GM19239 (cell line): ENCODE results near the gene GLT1D1.
A peak's percentile ranks its signal among the peaks of the same experiment; 100 is the strongest.
"Not testable (repeated sequence)": the region's sequence is repeated elsewhere in the genome, so short reads cannot be mapped to it uniquely, and the experiment has no call there.

Source experiments
- DNase-seq: peaks from one replicate; pipeline ENCODE4 v3.0.0; 2011; ENCODE audit warnings: low spot score; ENCODE audit not compliant: insufficient read length
- FAIRE-seq: peaks from 2 replicates; lab custom pipeline; 2011; peaks lifted over from hg19 to GRCh38; lab: Jason Lieb, UNC

The GLT1D1 gene

GRCh38 chr12:128852885-128853599, at the start of gene GLT1D1:
Gene GLT1D1, plus strand, starts transcription at chr12:128853478. Its CDS starts 104 bp downstream, at chr12:128853582.
- no peak for FAIRE-seq
- DNase-seq = no peak

DNA sequence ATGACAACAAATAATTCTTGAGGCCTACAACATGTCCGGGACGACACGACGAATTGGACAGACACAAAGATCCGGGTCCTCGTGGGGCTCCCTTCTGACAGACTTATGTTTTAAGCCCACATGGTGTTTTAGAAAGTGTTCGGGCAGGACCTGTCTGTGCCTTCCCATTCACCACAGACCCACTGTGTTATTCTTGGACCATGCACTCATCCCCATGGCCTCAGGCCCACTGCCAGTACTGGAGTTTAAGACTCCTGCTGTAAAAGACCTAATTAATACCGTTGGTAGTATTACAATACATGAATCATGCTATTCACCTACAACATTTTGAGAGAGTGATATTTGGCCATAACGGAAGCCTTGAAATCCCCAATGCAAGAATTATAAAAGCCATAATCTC, 49.5 kb upstream of the GLT1D1 start:
- FAIRE-seq (no peak), DNase-seq (no peak)

DNA sequence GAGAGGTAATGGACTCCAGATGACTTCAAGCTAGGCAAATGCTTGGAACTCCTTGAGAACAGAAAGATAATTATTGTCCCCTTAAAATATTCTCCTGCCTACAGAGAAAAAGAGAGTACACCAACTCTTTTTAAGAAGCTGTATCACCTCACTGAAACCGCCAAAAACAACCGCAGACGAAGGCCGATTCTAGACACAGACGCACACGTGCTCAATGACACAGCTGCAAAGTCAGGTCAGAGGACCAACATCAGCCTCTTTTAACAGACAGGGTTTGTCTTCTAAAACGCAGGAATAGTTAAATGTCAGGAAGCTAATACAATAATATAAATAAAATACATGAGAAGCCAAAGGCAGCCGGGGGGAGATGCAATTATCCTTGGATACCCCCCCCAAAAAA, 48.5 kb upstream of the GLT1D1 start:
- FAIRE-seq = no peak

GRCh38 chr12:128805406-128805805, 47.9 kb upstream of the GLT1D1 start:
- not testable (repeated sequence) for FAIRE-seq, DNase-seq

More for the DNA sequence above, 48.5 kb upstream of the GLT1D1 start:
- DNase-seq = no peak

- FAIRE-seq (no peak), DNase-seq (no peak)
These were observed 46.7 kb upstream of the GLT1D1 start for GRCh38 chr12:128806573-128806972.

GRCh38 chr12:128807161-128807724, 46.0 kb upstream of the GLT1D1 start:
- DNase-seq = no peak
- FAIRE-seq = no peak

DNA sequence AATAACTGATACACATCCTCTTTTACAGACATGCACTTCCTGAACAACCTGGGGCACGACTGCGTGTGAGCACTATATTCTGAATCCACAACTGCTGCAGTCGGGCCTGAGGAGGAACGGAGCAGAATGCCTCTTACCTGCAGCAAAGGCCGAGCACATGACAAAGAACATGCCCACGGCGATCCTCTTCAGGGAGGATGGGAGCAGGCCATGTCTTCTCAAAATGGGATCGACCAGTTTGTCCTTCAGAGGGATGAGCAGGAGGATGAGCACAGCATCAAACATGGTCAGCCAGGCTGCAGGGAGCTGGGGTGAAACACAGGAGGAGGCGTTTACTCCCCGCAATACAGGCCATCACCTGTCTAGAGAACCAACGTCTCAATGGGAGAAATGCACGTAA, 44.6 kb upstream of the GLT1D1 start:
- no peak for DNase-seq
- peak; percentile 8 for FAIRE-seq

DNA sequence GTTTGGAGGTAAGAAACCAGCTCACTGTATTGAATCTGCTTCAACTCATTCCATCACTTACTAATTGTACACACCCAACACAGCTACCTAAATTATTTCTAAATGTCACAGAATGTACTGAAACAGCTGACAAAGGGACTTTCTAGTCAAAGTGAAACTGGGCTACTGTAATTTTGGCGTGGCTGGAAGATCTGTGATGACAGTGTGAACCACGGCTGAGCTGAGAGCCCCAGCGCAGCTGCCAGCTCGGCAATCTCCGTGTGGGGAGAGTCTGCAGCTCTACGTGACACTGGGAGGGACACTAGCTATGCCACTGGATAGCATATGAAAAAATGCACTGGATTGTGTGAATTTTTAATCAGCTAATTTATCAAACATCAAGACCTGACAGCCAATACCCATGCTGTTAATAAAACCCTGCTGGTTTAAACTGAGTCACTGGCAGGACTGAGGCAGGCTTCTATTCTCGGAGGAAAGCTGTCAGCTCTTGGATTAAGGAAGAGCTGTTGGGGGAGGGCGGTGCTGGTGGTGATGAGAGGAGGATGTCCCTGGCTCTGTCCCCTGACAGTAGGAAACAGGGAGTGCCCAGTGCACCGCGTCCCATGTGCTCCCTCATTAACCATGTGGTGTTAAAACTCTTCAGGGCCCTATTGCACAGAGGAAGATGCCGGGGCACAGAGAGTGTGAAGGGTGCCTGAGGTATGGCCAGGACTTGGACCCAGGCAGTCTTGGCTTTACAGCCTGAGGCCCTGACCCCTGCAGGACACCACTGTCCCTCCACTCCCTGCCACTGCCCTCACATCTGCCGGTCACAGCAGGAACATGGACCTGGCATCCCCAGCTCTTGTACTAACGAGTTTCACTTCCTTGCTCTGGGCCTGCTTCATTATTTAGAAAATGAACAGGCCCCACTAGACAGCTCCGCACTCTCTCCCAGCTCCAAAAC, 42.8 kb upstream of the GLT1D1 start:
- no peak for DNase-seq

DNA sequence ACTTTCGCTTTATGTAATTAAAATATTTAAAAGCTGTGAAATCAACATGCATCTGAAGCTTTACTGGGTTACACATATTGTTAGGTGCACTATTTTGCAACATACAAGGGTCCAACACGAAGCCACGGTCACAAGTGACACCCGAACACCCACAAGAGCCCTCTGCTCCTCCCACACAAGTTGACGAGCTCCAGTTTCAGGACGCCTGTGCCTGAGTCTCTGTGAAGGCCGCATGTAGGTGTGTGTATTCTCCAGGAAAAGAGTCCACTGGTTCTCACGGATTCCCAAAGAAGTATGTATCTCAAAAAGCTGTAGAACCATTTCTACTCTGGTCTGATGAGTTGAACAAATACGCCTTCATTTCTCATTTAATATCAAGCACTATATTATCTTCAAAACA, 41.5 kb upstream of the GLT1D1 start:
- DNase-seq (no peak), FAIRE-seq (no peak)

More for the DNA sequence above, 42.8 kb upstream of the GLT1D1 start:
- peak; percentile 95 for FAIRE-seq

DNA sequence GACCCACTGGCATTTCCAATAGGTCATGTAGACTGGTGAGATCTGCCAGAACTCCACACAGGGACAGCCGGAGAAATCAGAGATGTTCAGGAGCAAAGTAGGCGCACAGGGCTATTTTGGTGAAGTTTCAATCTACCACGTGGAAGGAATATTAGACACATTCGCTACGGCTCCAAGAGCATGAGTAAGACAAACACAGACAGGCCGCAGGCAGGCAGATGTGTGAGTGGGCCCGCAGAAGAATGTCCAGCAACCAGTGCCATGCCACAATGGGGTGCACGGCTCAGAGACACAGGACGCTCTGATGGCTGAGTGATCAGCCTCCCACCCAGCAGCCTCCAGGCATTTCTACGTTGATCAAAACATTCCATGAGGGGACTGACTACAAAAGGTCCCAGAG, 39.9 kb upstream of the GLT1D1 start:
- DNase-seq = no peak
- FAIRE-seq = no peak

- DNase-seq = no peak
- peak; percentile 73 for FAIRE-seq
These were observed 39.4 kb upstream of the GLT1D1 start for GRCh38 chr12:128813883-128814282.

DNA sequence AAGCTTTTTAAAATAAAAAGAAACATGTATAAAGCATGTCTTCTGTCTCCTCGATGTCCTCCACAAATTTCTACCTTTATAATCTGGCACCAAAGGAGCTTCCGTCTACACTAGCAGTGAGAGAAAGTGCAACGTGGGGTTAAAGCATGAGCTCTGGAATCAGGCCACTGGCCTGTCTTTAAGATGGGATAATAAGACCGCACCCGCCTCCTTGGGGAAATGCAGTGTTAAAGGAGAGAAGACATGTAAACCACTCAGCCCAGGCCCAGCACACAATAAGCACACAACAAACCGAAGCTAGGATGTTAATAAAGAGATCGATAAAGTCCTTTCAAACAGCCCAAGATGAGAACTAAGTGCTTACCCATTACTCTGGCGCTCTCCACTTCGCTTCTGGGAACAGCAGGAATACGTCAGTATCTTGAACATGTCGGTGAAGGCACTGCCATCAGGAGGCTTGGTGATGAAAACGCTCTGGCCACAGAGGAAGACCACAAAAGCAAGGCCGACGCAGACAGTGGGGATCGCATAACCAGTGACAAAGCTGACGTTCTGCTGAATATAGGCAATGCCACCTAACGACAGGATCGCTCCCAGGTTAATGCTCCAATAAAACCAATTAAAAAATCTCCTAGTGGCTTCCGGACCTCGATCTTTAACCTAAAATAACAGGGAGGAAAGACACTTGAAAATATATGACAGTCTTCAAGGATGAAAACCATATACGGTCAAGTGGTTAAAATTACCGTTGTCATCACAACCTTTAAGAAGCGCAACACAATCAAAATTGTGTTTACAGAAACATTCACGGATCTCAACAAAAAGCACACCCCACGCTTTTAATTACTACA, 38.6 kb upstream of the GLT1D1 start:
- FAIRE-seq = no peak

GRCh38 chr12:128815779-128816642, 37.3 kb upstream of the GLT1D1 start:
- FAIRE-seq = peak; percentile 85
- DNase-seq = no peak

More for the DNA sequence above, 38.6 kb upstream of the GLT1D1 start:
- no peak for DNase-seq

- DNase-seq (no peak), FAIRE-seq (no peak)
These were observed 36.7 kb upstream of the GLT1D1 start for GRCh38 chr12:128816643-128816920.

DNA sequence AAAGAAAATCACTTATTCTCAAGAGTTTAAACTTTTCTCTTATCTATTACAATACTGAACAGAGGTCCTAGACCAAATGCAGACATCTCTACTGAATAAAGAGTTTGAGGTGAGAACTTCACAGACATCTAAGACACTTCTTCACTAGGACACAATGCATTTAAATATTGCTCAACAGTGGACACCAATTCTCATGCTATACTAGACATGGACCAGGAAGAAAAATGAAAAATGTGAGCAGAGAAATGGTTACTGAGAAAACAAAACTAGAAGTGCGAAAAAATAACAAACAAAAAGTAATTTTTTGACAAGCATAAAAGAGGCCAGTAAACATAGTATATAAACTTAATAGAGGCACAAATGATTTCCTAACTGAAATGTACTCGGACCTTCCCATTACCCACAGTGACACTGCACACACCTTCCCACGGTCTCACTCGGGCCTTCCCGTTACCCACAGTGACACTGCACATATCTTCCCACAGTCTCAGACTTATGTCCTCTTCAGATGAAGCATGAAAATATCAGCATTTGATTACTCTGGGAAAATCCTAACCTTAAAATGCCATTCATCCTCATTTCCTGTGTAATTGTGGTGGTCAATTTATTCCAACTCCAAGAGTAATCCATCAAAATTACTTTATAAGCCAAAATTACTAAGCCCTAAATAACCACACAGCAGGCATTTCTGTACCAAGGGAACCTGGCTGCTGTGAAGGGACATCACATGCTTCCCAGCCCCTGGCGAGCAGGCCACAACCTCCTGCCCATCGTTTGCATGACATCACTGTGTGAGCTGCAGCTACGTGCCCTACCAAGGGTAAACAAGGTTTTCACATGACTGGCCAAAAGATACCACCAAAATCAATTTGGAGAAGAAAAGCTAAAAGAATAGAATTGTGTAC, 35.9 kb upstream of the GLT1D1 start:
- no peak for DNase-seq
- no peak for FAIRE-seq

DNA sequence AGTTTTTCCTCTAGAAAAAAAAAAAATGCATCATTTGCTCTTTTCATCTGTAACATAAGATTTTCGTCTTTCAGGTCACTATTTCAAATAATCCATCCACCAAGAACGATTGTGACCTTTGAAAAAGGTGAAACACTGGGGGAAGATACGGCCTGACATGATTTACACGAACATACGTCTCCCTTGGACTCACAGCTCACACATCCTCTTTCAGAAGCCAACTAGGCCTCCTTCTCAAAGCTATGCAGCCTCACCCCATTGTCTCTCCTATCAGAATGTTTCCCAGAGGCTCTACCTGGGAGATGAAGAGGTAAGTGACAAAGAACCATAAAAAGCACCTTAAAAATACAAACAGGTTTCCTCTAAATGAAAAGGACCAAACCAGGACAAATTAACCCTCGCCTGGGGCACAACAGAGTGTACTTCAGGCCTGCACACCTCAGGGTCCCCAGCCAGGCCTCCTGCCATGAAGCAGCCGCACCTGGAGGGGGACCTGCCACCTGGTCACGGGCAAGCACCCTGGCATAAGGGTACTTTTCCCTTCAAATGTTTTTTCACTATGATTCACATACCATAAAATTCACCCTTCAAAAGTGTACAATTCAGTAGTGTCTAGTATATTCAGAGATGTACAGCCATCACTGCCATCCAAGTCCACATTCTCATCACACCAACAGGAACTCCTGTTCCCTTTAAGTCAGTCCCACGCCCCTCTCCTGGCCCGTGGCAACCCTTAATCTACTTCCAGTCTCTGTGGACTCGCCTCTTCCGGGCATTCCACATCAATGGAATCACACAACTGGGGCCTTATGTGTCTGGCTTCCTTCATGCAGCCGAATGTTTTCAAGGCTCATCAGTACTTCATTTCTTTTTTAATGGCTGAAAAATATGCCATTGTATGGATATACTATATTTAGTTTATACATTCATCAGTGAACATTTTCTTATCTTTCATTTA, 34.9 kb upstream of the GLT1D1 start:
- FAIRE-seq (peak; percentile 92), DNase-seq (no peak)
